Measurements from ENCODE around the gene THAP4.

DNA sequence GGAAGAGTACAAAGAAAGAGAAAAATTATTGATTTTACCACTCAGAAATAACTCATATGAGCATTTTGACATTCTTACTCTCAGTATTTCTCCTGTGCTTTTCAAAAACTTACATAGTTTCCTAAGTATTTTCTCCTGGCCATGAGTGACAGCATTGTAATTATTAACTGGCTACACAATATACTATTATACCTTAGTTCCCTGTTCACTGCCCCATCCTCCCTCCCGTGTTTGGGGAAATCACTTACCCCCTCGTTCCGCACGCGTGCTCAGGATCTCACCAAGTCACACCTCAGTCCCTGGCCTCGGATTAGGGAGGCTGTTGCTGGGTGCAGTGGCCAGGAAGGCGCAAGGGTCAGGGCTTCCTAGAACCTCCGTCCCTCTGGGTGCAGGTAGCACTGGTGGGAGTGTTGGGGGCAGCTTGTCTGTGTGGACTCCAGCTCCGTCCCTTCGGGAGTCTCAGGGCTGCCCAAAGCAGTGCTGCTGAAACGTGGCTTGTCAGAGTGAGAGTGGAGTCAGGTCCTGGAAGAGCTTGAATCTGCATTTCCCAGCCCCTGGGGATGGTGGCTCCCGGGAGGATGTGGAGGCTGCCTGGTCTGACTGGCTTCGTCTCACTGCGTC is 23.7 kb upstream of the THAP4 start:
- TF ChIP-seq, protein P1, sequence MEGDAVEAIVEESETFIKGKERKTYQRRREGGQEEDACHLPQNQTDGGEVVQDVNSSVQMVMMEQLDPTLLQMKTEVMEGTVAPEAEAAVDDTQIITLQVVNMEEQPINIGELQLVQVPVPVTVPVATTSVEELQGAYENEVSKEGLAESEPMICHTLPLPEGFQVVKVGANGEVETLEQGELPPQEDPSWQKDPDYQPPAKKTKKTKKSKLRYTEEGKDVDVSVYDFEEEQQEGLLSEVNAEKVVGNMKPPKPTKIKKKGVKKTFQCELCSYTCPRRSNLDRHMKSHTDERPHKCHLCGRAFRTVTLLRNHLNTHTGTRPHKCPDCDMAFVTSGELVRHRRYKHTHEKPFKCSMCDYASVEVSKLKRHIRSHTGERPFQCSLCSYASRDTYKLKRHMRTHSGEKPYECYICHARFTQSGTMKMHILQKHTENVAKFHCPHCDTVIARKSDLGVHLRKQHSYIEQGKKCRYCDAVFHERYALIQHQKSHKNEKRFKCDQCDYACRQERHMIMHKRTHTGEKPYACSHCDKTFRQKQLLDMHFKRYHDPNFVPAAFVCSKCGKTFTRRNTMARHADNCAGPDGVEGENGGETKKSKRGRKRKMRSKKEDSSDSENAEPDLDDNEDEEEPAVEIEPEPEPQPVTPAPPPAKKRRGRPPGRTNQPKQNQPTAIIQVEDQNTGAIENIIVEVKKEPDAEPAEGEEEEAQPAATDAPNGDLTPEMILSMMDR (IDR thresholded peaks at IDR 0.05), result no peak
- TF ChIP-seq ESRRA (CRISPR knock-in tag; IDR thresholded peaks at IDR 0.05; ENCODE audit: borderline replicate concordance) (no peak), CBFB (CRISPR knock-in tag; IDR thresholded peaks at IDR 0.05; ENCODE audit: low read depth) (no peak), JUN (CRISPR knock-in tag; IDR thresholded peaks at IDR 0.05) (no peak), CREB1 (CRISPR knock-in tag; IDR thresholded peaks at IDR 0.05) (no peak), NR1H2 (CRISPR knock-in tag; IDR thresholded peaks at IDR 0.05) (no peak), NR2C2 (CRISPR knock-in tag; IDR thresholded peaks at IDR 0.05) (no peak), NFE2L1 (CRISPR knock-in tag; IDR thresholded peaks at IDR 0.05) (no peak)
- TF ChIP-seq, protein P2, sequence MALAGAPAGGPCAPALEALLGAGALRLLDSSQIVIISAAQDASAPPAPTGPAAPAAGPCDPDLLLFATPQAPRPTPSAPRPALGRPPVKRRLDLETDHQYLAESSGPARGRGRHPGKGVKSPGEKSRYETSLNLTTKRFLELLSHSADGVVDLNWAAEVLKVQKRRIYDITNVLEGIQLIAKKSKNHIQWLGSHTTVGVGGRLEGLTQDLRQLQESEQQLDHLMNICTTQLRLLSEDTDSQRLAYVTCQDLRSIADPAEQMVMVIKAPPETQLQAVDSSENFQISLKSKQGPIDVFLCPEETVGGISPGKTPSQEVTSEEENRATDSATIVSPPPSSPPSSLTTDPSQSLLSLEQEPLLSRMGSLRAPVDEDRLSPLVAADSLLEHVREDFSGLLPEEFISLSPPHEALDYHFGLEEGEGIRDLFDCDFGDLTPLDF (CRISPR knock-in tag; IDR thresholded peaks at IDR 0.05), result no peak
- TF ChIP-seq, protein P3, sequence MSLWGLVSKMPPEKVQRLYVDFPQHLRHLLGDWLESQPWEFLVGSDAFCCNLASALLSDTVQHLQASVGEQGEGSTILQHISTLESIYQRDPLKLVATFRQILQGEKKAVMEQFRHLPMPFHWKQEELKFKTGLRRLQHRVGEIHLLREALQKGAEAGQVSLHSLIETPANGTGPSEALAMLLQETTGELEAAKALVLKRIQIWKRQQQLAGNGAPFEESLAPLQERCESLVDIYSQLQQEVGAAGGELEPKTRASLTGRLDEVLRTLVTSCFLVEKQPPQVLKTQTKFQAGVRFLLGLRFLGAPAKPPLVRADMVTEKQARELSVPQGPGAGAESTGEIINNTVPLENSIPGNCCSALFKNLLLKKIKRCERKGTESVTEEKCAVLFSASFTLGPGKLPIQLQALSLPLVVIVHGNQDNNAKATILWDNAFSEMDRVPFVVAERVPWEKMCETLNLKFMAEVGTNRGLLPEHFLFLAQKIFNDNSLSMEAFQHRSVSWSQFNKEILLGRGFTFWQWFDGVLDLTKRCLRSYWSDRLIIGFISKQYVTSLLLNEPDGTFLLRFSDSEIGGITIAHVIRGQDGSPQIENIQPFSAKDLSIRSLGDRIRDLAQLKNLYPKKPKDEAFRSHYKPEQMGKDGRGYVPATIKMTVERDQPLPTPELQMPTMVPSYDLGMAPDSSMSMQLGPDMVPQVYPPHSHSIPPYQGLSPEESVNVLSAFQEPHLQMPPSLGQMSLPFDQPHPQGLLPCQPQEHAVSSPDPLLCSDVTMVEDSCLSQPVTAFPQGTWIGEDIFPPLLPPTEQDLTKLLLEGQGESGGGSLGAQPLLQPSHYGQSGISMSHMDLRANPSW (CRISPR knock-in tag; conservative IDR thresholded peaks at IDR 0.05; ENCODE audit: low read depth), result no peak
- TF ChIP-seq, protein P4, sequence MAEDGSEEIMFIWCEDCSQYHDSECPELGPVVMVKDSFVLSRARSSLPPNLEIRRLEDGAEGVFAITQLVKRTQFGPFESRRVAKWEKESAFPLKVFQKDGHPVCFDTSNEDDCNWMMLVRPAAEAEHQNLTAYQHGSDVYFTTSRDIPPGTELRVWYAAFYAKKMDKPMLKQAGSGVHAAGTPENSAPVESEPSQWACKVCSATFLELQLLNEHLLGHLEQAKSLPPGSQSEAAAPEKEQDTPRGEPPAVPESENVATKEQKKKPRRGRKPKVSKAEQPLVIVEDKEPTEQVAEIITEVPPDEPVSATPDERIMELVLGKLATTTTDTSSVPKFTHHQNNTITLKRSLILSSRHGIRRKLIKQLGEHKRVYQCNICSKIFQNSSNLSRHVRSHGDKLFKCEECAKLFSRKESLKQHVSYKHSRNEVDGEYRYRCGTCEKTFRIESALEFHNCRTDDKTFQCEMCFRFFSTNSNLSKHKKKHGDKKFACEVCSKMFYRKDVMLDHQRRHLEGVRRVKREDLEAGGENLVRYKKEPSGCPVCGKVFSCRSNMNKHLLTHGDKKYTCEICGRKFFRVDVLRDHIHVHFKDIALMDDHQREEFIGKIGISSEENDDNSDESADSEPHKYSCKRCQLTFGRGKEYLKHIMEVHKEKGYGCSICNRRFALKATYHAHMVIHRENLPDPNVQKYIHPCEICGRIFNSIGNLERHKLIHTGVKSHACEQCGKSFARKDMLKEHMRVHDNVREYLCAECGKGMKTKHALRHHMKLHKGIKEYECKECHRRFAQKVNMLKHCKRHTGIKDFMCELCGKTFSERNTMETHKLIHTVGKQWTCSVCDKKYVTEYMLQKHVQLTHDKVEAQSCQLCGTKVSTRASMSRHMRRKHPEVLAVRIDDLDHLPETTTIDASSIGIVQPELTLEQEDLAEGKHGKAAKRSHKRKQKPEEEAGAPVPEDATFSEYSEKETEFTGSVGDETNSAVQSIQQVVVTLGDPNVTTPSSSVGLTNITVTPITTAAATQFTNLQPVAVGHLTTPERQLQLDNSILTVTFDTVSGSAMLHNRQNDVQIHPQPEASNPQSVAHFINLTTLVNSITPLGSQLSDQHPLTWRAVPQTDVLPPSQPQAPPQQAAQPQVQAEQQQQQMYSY (CRISPR knock-in tag; IDR thresholded peaks at IDR 0.05), result no peak

All from WTC11 (cell line).